T-cell (primary cell): ENCODE results near the gene KDM4B. TPM values are rescaled to one million over a fixed set of nuclear protein-coding genes. Genes with fewer than 3 reads are reported as not detected.

ENCODE experiments used
- ATAC-seq, 4 experiments: fragments of 200-7000 bp in 3 of 4; fragments of 150-1000 bp in 1 of 4; cut with Tn5 transposase; replicated peaks in 1 of 4; 1 replicate in 3 of 4; 2 replicates in 1 of 4; pipeline ENCODE4 v1.10.0; 2021; ENCODE audit warnings: moderate library complexity in 3 of 4, mild to moderate bottlenecking in 2 of 4, moderate number of reproducible peaks in 1 of 4
- CTCF ChIA-PET, 2 donors: fragments of 300-600 bp; sonication (Branson Sonifier 250); formaldehyde crosslinking; loops; one replicate each; lab custom pipeline; 2022; ENCODE audit warnings: antibody characterized with exemption in 2 of 2; lab: Charles Lee
- POLR2A ChIA-PET, 2 donors: fragments of 300-600 bp; sonication (Branson Sonifier 250); formaldehyde crosslinking; loops; one replicate each; lab custom pipeline; 2022; ENCODE audit warnings: antibody characterized with exemption in 2 of 2; lab: Charles Lee
- DNase-seq, 35 experiments: peaks; one replicate each; pipeline versions ENCODE4 v3.0.0 to v3.0.0-alpha.2; 2013 to 2023
- H3K27ac ChIP-seq: one replicate; pipeline ENCODE4 v1.5.1; 2013; ENCODE audit warnings: low read length
- H3K27me3 ChIP-seq, 2 experiments: replicated peaks in 1 of 2; 1 replicate in 1 of 2; 2 replicates in 1 of 2; pipeline versions ENCODE4 v1.6.1 to v1.7.0; 2013; ENCODE audit warnings: low read length in 1 of 2, mixed read lengths in 1 of 2; ENCODE audit not compliant: control insufficient read depth in 2 of 2, insufficient read depth in 2 of 2; ENCODE audit errors: extremely low read depth in 1 of 2
- H3K36me3 ChIP-seq, 2 donors: 1 replicate in 1 of 2; 2 replicates in 1 of 2; pipeline versions ENCODE4 v1.6.1 to v1.7.0; 2013; ENCODE audit warnings: low read length in 1 of 2; ENCODE audit not compliant: control insufficient read depth in 2 of 2, insufficient read depth in 1 of 2; ENCODE audit errors: extremely low read depth in 1 of 2
- H3K4me1 ChIP-seq, 2 experiments: 1 replicate in 1 of 2; 2 replicates in 1 of 2; pipeline versions ENCODE4 v1.6.1 to v1.7.0; 2013; ENCODE audit warnings: low read length in 2 of 2, mixed read lengths in 1 of 2; ENCODE audit not compliant: insufficient read depth in 2 of 2, control insufficient read depth in 1 of 2; ENCODE audit errors: extremely low read depth in 1 of 2
- H3K4me3 ChIP-seq, 2 donors: 1 replicate in 1 of 2; 2 replicates in 1 of 2; pipeline versions ENCODE4 v1.5.1 to v1.7.0; 2013; ENCODE audit warnings: mild to moderate bottlenecking in 2 of 2, low read length in 1 of 2, moderate library complexity in 1 of 2; ENCODE audit not compliant: control insufficient read depth in 1 of 2; ENCODE audit errors: extremely low read depth in 1 of 2
- H3K9me3 ChIP-seq: 2 replicates; pipeline ENCODE4 v1.7.0; 2013
- H3K27ac Mint-ChIP-seq, 2 donors: one replicate each; pipeline ENCODE4 v1.8.0; 2020 to 2021; ENCODE audit warnings: mild to moderate bottlenecking in 2 of 2, mixed read lengths in 2 of 2
- H3K27me3 Mint-ChIP-seq, 2 donors: one replicate each; pipeline ENCODE4 v1.8.0; 2021 to 2022; ENCODE audit warnings: mixed read lengths in 2 of 2
- H3K36me3 Mint-ChIP-seq: one replicate; pipeline ENCODE4 v1.8.0; 2021; ENCODE audit warnings: mixed read lengths
- H3K4me1 Mint-ChIP-seq, 3 donors: one replicate each; pipeline ENCODE4 v1.8.0; 2020 to 2022; ENCODE audit warnings: mixed read lengths in 3 of 3, mild to moderate bottlenecking in 1 of 3
- H3K4me3 Mint-ChIP-seq, 3 donors: one replicate each; pipeline ENCODE4 v1.8.0; 2020 to 2022; ENCODE audit warnings: mild to moderate bottlenecking in 3 of 3, mixed read lengths in 3 of 3, moderate library complexity in 3 of 3
- H3K9me3 Mint-ChIP-seq, 3 donors: one replicate each; pipeline ENCODE4 v1.8.0; 2020 to 2022; ENCODE audit warnings: mixed read lengths in 3 of 3
- WGBS: methylation state at CpG from one replicate; pipeline ENCODE4 v1.1.5; 2013; ENCODE audit warnings: missing lambda C conversion rate; ENCODE audit not compliant: insufficient coverage; 5-methylcytosine and 5-hydroxymethylcytosine counted together
- total RNA-seq, 35 experiments: library from RNA in 6 of 35; stranded (reverse) in 6 of 35; fragments of 120-200 nt in 1 of 35; gene quantifications; one replicate each; pipeline versions ENCODE4 v1.2.1 to v1.2.4 and lab custom pipeline; 2013 to 2026

KDM4B gene
- total RNA-seq, 5 donors from 2014 or later (not counting 1 experiment from before 2014, with no cell fraction given): 44.6 to 59.2 (median 47.8) TPM

DNA sequence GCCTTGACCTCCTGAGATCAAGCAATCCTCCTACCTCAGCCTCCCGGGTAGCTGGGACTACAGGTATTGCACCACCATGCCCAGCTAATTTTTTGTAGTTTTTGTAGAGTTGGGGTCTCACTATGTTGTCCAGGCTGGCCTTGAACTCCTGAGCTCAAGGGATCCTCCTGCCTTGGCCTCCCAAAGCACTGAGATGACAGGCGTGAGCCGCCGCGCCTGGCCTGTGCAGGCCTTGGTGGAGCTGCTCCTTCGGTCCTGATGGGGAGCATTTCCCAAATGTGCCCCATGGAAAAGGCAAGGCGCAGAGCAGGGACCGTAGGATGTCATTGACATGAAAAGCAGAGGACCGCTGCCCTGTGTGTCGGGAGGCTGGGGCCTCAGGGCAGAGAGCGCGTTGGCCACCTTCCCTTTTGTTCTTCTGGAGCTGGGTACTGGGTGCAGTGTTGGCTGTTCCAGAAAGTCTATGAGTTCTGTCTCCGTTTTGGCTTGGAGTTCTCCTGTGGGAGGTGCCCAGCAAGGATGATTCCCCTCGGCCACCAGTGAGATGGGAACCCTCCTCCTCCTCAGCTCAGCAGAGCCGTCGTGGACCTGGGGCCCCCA, 128.5 kb downstream of the KDM4B start:
- POLR2A ChIA-PET: interaction anchor here in 1 of 2 donors (0.6 kb wide), 2 partner anchors 274 to 452 kb away, joined by 3 to 4 read pairs; no protein-coding TSS in a partner anchor
- no peak overlapping the region for H3K27ac Mint-ChIP-seq
- CTCF ChIA-PET: interaction anchor here in 1 of 2 donors (0.6 kb wide), 1 partner anchor 91 kb away, joined by 3 read pairs; no protein-coding TSS in a partner anchor
- H3K4me3 Mint-ChIP-seq: no peak overlapping the region
- WGBS: 91% methylated on average over 11 of the region's 16 CpGs
- H3K27ac ChIP-seq: no peak overlapping the region
- H3K4me1 ChIP-seq: no peaks in the 10 kb centered on the region
- H3K27me3 ChIP-seq: no peaks in the 10 kb centered on the region
- H3K36me3 ChIP-seq: peaks cover 6 to 20% of the 10 kb centered on the region in 2 donors
- no peaks in the 10 kb centered on the region for H3K9me3 ChIP-seq
- H3K27me3 Mint-ChIP-seq: no peaks in the 10 kb centered on the region
- no peaks in the 10 kb centered on the region for H3K4me1 Mint-ChIP-seq
- H3K9me3 Mint-ChIP-seq: peaks cover 4 to 15% (median 6%) of the 10 kb centered on the region in 3 donors
- DNase-seq (no peak), ATAC-seq (no peak)
- no peak overlapping the region for H3K4me3 ChIP-seq
- peaks cover 44% of the 10 kb centered on the region for H3K36me3 Mint-ChIP-seq

DNA sequence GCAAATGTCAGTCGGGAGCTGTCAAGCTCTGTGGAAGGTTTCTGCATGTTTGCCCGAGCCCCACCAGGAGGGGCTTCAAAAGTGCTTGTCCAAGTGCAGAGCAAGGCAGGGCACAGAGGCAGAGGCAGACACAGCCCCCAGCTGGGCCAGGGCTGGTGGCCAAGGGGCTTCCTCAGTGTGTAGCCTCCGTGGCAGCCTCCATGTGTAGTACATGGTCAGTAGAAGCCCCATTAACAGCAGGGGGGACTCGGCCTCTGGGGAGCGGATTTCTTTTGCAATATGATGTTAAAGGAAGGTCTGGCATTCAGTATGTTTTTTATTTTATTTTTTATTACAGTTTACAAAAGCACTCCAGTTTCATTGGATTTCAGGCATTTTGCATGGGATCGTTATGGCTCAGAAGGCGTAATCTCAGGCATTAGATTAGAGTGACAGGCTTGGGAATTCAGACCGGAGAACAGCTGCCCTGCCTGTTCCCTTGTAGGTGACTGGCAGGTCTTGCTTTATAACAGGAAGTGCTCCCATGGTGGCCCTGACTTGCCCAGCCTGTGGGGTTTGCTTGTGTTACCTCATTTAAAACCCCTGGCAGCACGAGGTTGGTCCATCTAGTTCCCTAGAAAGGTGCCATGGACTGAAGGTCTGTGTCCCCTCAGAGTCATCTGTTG, 129.2 kb downstream of the KDM4B start:
- Histone ChIP-seq H3K4me3 (no peak overlapping the region), H3K4me1 (no peaks in the 10 kb centered on the region), H3K27me3 (no peaks in the 10 kb centered on the region), H3K9me3 (no peaks in the 10 kb centered on the region), H3K36me3 (peaks cover 6 to 18% of the 10 kb centered on the region in 2 donors), H3K27ac (no peak overlapping the region)
- DNase-seq: no peak
- Mint-ChIP-seq H3K36me3 (peaks cover 44% of the 10 kb centered on the region), H3K4me3 (no peak overlapping the region), H3K27ac (no peak overlapping the region), H3K27me3 (no peaks in the 10 kb centered on the region), H3K9me3 (peaks cover 4 to 15% (median 6%) of the 10 kb centered on the region in 3 donors), H3K4me1 (no peaks in the 10 kb centered on the region)
- POLR2A ChIA-PET: interaction anchor here in 1 of 2 donors (0.6 kb wide), 2 partner anchors 453 to 589 kb away, joined by 3 to 4 read pairs; no protein-coding TSS in a partner anchor
- CTCF ChIA-PET: interaction anchor here in 1 of 2 donors (0.6 kb wide), 1 partner anchor 91 kb away, joined by 3 read pairs; no protein-coding TSS in a partner anchor
- no peak for ATAC-seq
- WGBS: 100% methylated on average over 5 of the region's 9 CpGs

DNA sequence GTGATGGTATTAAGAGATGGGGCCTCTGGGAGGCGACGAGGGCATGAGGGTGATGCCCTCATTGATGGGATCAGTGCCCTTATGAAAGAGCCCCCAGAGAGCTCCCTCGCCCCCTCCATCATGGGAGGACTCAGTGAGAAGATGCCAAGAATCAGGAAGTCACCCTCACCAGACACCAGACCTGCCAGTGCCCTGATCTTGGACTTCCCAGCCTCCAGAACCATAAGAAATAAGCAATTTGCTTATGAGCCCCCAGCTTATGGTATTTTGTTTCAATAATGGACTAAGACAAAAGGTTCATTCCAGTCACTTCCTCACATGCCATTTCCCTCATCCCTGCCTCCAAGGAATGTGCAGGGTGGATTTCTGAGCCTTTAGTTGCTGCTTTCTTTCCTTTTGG, 129.7 kb downstream of the KDM4B start:
- H3K27me3 Mint-ChIP-seq: no peaks in the 10 kb centered on the region
- H3K4me3 Mint-ChIP-seq: no peak overlapping the region
- WGBS: no CpG with 5 or more reads among the region's 3 CpGs

DNA sequence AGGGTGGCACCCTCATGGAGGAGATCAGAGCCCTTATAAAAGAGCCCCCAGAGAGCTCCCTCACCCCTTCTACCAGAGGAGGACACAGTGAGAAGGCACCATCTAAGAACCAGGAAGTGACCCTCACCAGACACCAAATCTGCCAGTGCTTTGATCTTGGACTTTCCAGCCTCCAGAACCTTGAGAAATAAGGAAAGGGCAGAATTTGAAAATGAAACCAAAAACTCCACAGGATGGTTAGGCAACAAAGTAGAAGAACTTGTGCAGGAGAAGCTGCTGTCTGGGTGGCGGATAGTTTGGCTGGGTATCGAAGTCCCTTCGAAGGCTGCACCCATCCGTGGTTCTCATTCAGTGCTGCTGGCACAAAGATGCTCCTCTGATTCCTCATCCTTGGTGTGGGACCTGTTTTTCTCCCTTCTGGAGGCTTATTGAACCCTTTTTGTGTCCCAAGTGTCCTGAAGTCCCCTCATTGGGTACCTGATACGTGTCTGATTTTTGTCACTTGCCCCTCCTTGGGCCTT, 130.8 kb downstream of the KDM4B start:
- POLR2A ChIA-PET: no interaction called here
- Histone ChIP-seq H3K27me3 (no peaks in the 10 kb centered on the region), H3K4me3 (no peak overlapping the region), H3K4me1 (no peaks in the 10 kb centered on the region), H3K27ac (no peak overlapping the region), H3K9me3 (no peaks in the 10 kb centered on the region), H3K36me3 (peaks cover 6 to 21% of the 10 kb centered on the region in 2 donors)
- CTCF ChIA-PET: no interaction called here
- WGBS: 100% methylated on average over 4 of the region's 5 CpGs
- ATAC-seq (no peak), DNase-seq (no peak)
- H3K4me3 Mint-ChIP-seq: no peak overlapping the region
- no peak overlapping the region for H3K27ac Mint-ChIP-seq
- no peaks in the 10 kb centered on the region for H3K4me1 Mint-ChIP-seq
- peaks cover 42% of the 10 kb centered on the region for H3K36me3 Mint-ChIP-seq
- peaks cover 4 to 15% (median 6%) of the 10 kb centered on the region in 3 donors for H3K9me3 Mint-ChIP-seq
- H3K27me3 Mint-ChIP-seq: no peaks in the 10 kb centered on the region

More for the DNA sequence above, 129.7 kb downstream of the KDM4B start:
- ATAC-seq: no peak
- no peak overlapping the region for H3K27ac ChIP-seq
- Mint-ChIP-seq H3K27ac (no peak overlapping the region), H3K9me3 (peaks cover 4 to 15% (median 6%) of the 10 kb centered on the region in 3 donors), H3K4me1 (no peaks in the 10 kb centered on the region), H3K36me3 (peaks cover 44% of the 10 kb centered on the region)
- DNase-seq: no peak
- ChIA-PET POLR2A (interaction anchor here in 1 of 2 donors (0.6 kb wide), 1 partner anchor 589 kb away, joined by 4 read pairs; no protein-coding TSS in a partner anchor), CTCF (no interaction called here)
- H3K27me3 ChIP-seq: no peaks in the 10 kb centered on the region
- no peak overlapping the region for H3K4me3 ChIP-seq
- H3K9me3 ChIP-seq: no peaks in the 10 kb centered on the region
- no peaks in the 10 kb centered on the region for H3K4me1 ChIP-seq
- H3K36me3 ChIP-seq: peaks cover 6 to 21% of the 10 kb centered on the region in 2 donors

DNA sequence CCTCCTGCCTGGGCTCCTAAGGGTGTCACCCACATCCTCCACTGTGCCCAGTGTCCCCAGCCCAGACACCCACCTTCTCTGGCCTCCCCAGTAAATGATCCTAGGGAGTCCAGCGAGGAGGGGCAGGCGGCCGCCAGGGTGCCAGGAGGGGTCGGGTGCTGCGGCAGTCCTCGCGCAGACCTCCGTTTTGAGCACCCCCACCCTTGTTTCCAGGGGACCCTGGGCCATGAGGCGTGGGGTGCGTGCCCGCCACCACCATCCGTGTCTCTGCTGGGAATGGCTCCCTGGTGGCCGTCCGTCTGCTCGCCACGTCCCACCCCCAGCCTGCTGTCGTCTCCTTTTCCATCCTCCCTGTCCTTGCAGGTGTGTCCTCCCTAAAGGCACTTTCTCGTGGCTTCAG, 133.0 kb downstream of the KDM4B start:
- ATAC-seq (no peak), DNase-seq (no peak)
- ChIA-PET POLR2A (no interaction called here), CTCF (no interaction called here)
- H3K27ac Mint-ChIP-seq: no peak overlapping the region
- Histone ChIP-seq H3K27me3 (no peaks in the 10 kb centered on the region), H3K9me3 (no peaks in the 10 kb centered on the region), H3K4me3 (no peak overlapping the region), H3K27ac (no peak overlapping the region), H3K36me3 (peaks cover 5 to 21% of the 10 kb centered on the region in 2 donors), H3K4me1 (no peaks in the 10 kb centered on the region)
- peaks cover 4 to 15% (median 6%) of the 10 kb centered on the region in 3 donors for H3K9me3 Mint-ChIP-seq
- peaks cover 40% of the 10 kb centered on the region for H3K36me3 Mint-ChIP-seq
- H3K4me3 Mint-ChIP-seq: no peak overlapping the region
- H3K4me1 Mint-ChIP-seq: no peaks in the 10 kb centered on the region
- no peaks in the 10 kb centered on the region for H3K27me3 Mint-ChIP-seq
- 89% methylated on average over 16 of the region's 18 CpGs for WGBS

DNA sequence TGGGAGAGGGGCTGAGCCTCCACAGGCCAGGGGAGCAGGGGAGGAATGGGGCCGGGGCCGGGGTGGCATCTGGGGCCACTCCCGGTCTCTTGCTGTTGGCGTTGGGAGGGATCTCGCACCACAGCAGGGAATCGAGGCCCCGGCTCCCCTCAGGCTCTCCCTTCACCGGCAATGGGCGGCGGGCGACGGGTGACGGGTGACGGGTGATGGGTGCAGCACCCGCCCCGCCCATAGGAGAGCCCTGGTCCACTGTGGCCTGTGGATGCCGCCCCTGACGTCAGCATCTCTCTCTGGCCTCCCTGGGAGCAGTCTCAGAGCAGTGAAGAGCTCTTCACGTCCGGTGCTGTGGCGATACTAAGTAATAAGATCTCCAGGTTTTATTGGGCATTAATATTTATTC, 133.6 kb downstream of the KDM4B start:
- Histone ChIP-seq H3K4me1 (no peaks in the 10 kb centered on the region), H3K4me3 (no peak overlapping the region), H3K27me3 (no peaks in the 10 kb centered on the region), H3K27ac (no peak overlapping the region), H3K9me3 (no peaks in the 10 kb centered on the region), H3K36me3 (peaks cover 2 to 21% of the 10 kb centered on the region in 2 donors)
- Mint-ChIP-seq H3K4me3 (no peak overlapping the region), H3K27me3 (no peaks in the 10 kb centered on the region), H3K27ac (no peak overlapping the region), H3K4me1 (no peaks in the 10 kb centered on the region), H3K36me3 (peaks cover 34% of the 10 kb centered on the region), H3K9me3 (peaks cover 4 to 15% (median 6%) of the 10 kb centered on the region in 3 donors)
- WGBS: 97% methylated on average over 18 of the region's 21 CpGs
- ChIA-PET CTCF (no interaction called here), POLR2A (no interaction called here)
- no peak for ATAC-seq
- no peak for DNase-seq
